Stimulated activated memory B cell treated with anti-CD40 and anti-IgM and Interleukin-4, amounts not matched to agents 10 μg/mL and 1 μg/mL and 100 μg/mL, for 72 hours (primary cell): ENCODE results near the gene EPB41.
"Not testable (repeated sequence)": the region's sequence is repeated elsewhere in the genome, so short reads cannot be mapped to it uniquely, and the experiment has no call there.

ENCODE experiments used
- ATAC-seq: fragments of 150-1000 bp; cut with Tn5 transposase; 2 replicates; pipeline ENCODE4 v1.10.0; 2021
- H3K27ac Mint-ChIP-seq: one replicate; pipeline ENCODE4 v1.8.0; 2022; ENCODE audit warnings: mild to moderate bottlenecking, mixed read lengths
- H3K27me3 Mint-ChIP-seq: one replicate; pipeline ENCODE4 v1.8.0; 2022; ENCODE audit warnings: mixed read lengths
- H3K36me3 Mint-ChIP-seq: one replicate; pipeline ENCODE4 v1.8.0; 2022; ENCODE audit warnings: mixed read lengths
- H3K4me1 Mint-ChIP-seq: one replicate; pipeline ENCODE4 v1.8.0; 2022; ENCODE audit warnings: mixed read lengths
- H3K4me3 Mint-ChIP-seq: one replicate; pipeline ENCODE4 v1.8.0; 2022; ENCODE audit warnings: mild to moderate bottlenecking, moderate library complexity, mixed read lengths
- H3K9me3 Mint-ChIP-seq: one replicate; pipeline ENCODE4 v1.8.0; 2022; ENCODE audit warnings: mixed read lengths

Gene EPB41

GRCh38 chr1:28933277-28933676 is 18.9 kb downstream of the EPB41 start:
- peak overlapping the region; percentile 88 for H3K27ac Mint-ChIP-seq
- no peak overlapping the region for H3K4me3 Mint-ChIP-seq
- H3K36me3 Mint-ChIP-seq, result peaks cover 10% of the 10 kb centered on the region
- no peaks in the 10 kb centered on the region for H3K27me3 Mint-ChIP-seq
- H3K9me3 Mint-ChIP-seq, result peaks cover 2% of the 10 kb centered on the region
- no peak for ATAC-seq
- peaks cover 45% of the 10 kb centered on the region for H3K4me1 Mint-ChIP-seq

GRCh38 chr1:28933918-28934317 is 19.5 kb downstream of the EPB41 start:
- Mint-ChIP-seq H3K27ac (peak overlapping the region; percentile 88), H3K36me3 (peaks cover 10% of the 10 kb centered on the region), H3K4me3 (no peak overlapping the region), H3K9me3 (peaks cover 2% of the 10 kb centered on the region), H3K27me3 (no peaks in the 10 kb centered on the region), H3K4me1 (peaks cover 42% of the 10 kb centered on the region)
- no peak for ATAC-seq

GRCh38 chr1:28934676-28935075 is 20.3 kb downstream of the EPB41 start:
- Mint-ChIP-seq H3K27me3 (no peaks in the 10 kb centered on the region), H3K4me1 (peaks cover 45% of the 10 kb centered on the region), H3K36me3 (peaks cover 10% of the 10 kb centered on the region), H3K27ac (peak overlapping the region; percentile 88), H3K4me3 (no peak overlapping the region), H3K9me3 (peaks cover 2% of the 10 kb centered on the region)
- ATAC-seq, result no peak

- Mint-ChIP-seq H3K36me3 (peaks cover 10% of the 10 kb centered on the region), H3K27ac (peak overlapping the region; percentile 88), H3K27me3 (no peaks in the 10 kb centered on the region), H3K4me3 (no peak overlapping the region), H3K4me1 (peaks cover 45% of the 10 kb centered on the region), H3K9me3 (peaks cover 2% of the 10 kb centered on the region)
- ATAC-seq, result no peak
These were observed 20.9 kb downstream of the EPB41 start for GRCh38 chr1:28935293-28935692.

GRCh38 chr1:28936094-28936493 is 21.7 kb downstream of the EPB41 start:
- Mint-ChIP-seq H3K4me3 (no peak overlapping the region), H3K4me1 (peaks cover 50% of the 10 kb centered on the region), H3K9me3 (peaks cover 2% of the 10 kb centered on the region), H3K36me3 (peaks cover 15% of the 10 kb centered on the region), H3K27me3 (no peaks in the 10 kb centered on the region), H3K27ac (peak overlapping the region; percentile 88)
- no peak for ATAC-seq

GRCh38 chr1:28936528-28936927 is 22.2 kb downstream of the EPB41 start:
- ATAC-seq, result no peak
- peaks cover 19% of the 10 kb centered on the region for H3K36me3 Mint-ChIP-seq
- peak overlapping the region; percentile 88 for H3K27ac Mint-ChIP-seq
- H3K4me1 Mint-ChIP-seq, result peaks cover 54% of the 10 kb centered on the region
- peaks cover 2% of the 10 kb centered on the region for H3K9me3 Mint-ChIP-seq
- H3K4me3 Mint-ChIP-seq, result no peak overlapping the region
- no peaks in the 10 kb centered on the region for H3K27me3 Mint-ChIP-seq

GRCh38 chr1:28943581-28943980 is 29.2 kb downstream of the EPB41 start:
- not testable (repeated sequence) for H3K4me3 Mint-ChIP-seq

GRCh38 chr1:28950006-28950405 is 35.6 kb downstream of the EPB41 start:
- Mint-ChIP-seq H3K4me1 (peaks cover 19% of the 10 kb centered on the region), H3K4me3 (no peak overlapping the region), H3K36me3 (peaks cover 7% of the 10 kb centered on the region), H3K27me3 (no peaks in the 10 kb centered on the region), H3K27ac (no peak overlapping the region), H3K9me3 (no peaks in the 10 kb centered on the region)
- no peak for ATAC-seq

More at GRCh38 chr1:28943581-28943980, 29.2 kb downstream of the EPB41 start:
- Mint-ChIP-seq H3K4me1 (peaks cover 44% of the 10 kb centered on the region), H3K36me3 (peaks cover 22% of the 10 kb centered on the region)
- H3K27me3 Mint-ChIP-seq, H3K27ac Mint-ChIP-seq, H3K9me3 Mint-ChIP-seq, ATAC-seq: not testable (repeated sequence)

GRCh38 chr1:28950449-28950848 is 36.1 kb downstream of the EPB41 start:
- no peaks in the 10 kb centered on the region for H3K9me3 Mint-ChIP-seq
- peaks cover 7% of the 10 kb centered on the region for H3K36me3 Mint-ChIP-seq
- peaks cover 21% of the 10 kb centered on the region for H3K4me1 Mint-ChIP-seq
- no peaks in the 10 kb centered on the region for H3K27me3 Mint-ChIP-seq
- H3K4me3 Mint-ChIP-seq, result no peak overlapping the region
- H3K27ac Mint-ChIP-seq, result no peak overlapping the region
- no peak for ATAC-seq

GRCh38 chr1:28954126-28954726 is 39.9 kb downstream of the EPB41 start:
- ATAC-seq, result no peak
- H3K4me1 Mint-ChIP-seq, result peaks cover 42% of the 10 kb centered on the region
- H3K27ac Mint-ChIP-seq, result no peak overlapping the region

GRCh38 chr1:28956038-28956464 is 41.7 kb downstream of the EPB41 start:
- ATAC-seq, result no peak
- H3K9me3 Mint-ChIP-seq, result no peaks in the 10 kb centered on the region
- no peak overlapping the region for H3K4me3 Mint-ChIP-seq
- peaks cover 39% of the 10 kb centered on the region for H3K4me1 Mint-ChIP-seq
- no peak overlapping the region for H3K27ac Mint-ChIP-seq
- H3K27me3 Mint-ChIP-seq, result no peaks in the 10 kb centered on the region
- H3K36me3 Mint-ChIP-seq, result no peaks in the 10 kb centered on the region

More at GRCh38 chr1:28954126-28954726, 39.9 kb downstream of the EPB41 start:
- no peaks in the 10 kb centered on the region for H3K9me3 Mint-ChIP-seq
- no peaks in the 10 kb centered on the region for H3K36me3 Mint-ChIP-seq
- no peak overlapping the region for H3K4me3 Mint-ChIP-seq
- no peaks in the 10 kb centered on the region for H3K27me3 Mint-ChIP-seq

- peaks cover 71% of the 10 kb centered on the region for H3K4me1 Mint-ChIP-seq
- not testable (repeated sequence) for H3K9me3 Mint-ChIP-seq, H3K27me3 Mint-ChIP-seq, H3K36me3 Mint-ChIP-seq
- ATAC-seq, result peak; percentile 84
- H3K27ac Mint-ChIP-seq, result peak overlapping the region; percentile 75
- peak overlapping the region; percentile 41 for H3K4me3 Mint-ChIP-seq
These were observed 47.9 kb downstream of the EPB41 start for GRCh38 chr1:28962114-28962831.

GRCh38 chr1:28965271-28965870 is 51.0 kb downstream of the EPB41 start:
- Mint-ChIP-seq H3K4me3 (no peak overlapping the region), H3K4me1 (peaks cover 53% of the 10 kb centered on the region), H3K27ac (no peak overlapping the region), H3K36me3 (no peaks in the 10 kb centered on the region), H3K9me3 (no peaks in the 10 kb centered on the region), H3K27me3 (no peaks in the 10 kb centered on the region)
- no peak for ATAC-seq

GRCh38 chr1:28966617-28967016 is 52.2 kb downstream of the EPB41 start:
- Mint-ChIP-seq H3K4me3 (no peak overlapping the region), H3K36me3 (no peaks in the 10 kb centered on the region), H3K27me3 (no peaks in the 10 kb centered on the region), H3K27ac (no peak overlapping the region), H3K4me1 (peaks cover 45% of the 10 kb centered on the region), H3K9me3 (no peaks in the 10 kb centered on the region)
- no peak for ATAC-seq

GRCh38 chr1:28971980-28972771 is 57.8 kb downstream of the EPB41 start:
- Mint-ChIP-seq H3K4me1 (peaks cover 36% of the 10 kb centered on the region), H3K36me3 (peaks cover 11% of the 10 kb centered on the region), H3K9me3 (no peaks in the 10 kb centered on the region), H3K27ac (peak overlapping the region; percentile 54), H3K4me3 (no peak overlapping the region), H3K27me3 (no peaks in the 10 kb centered on the region)
- no peak for ATAC-seq
